Femur (tissue), 1 donor: Measurements from ENCODE around the gene FUOM.
"Not testable (repeated sequence)": the region's sequence is repeated elsewhere in the genome, so short reads cannot be mapped to it uniquely, and the experiment has no call there.

Experiments
- DNase-seq: peaks from one replicate; pipeline ENCODE4 v3.0.0-alpha.2; 2017

FUOM gene

GRCh38 chr10:133327651-133328357 lies 30.0 kb downstream of the FUOM start:
- DNase-seq = peak; percentile 20

- DNase-seq = peak; percentile 16
Measured at GRCh38 chr10:133326745-133327650, 30.8 kb downstream of the FUOM start.

- peak; percentile 17 for DNase-seq
Measured at GRCh38 chr10:133326223-133326551, 31.6 kb downstream of the FUOM start.

- DNase-seq = peak; percentile 24
Measured at GRCh38 chr10:133325440-133326222, 32.2 kb downstream of the FUOM start.

- DNase-seq = peak; percentile 28
Measured at GRCh38 chr10:133324857-133325260, 33.0 kb downstream of the FUOM start.

GRCh38 chr10:133324198-133324792 lies 33.5 kb downstream of the FUOM start:
- peak; percentile 47 for DNase-seq

- DNase-seq = not testable (repeated sequence)
Measured at GRCh38 chr10:133322064-133322709, 35.6 kb downstream of the FUOM start.

GRCh38 chr10:133320852-133321422 lies 36.9 kb downstream of the FUOM start:
- DNase-seq = not testable (repeated sequence)

- peak; percentile 49 for DNase-seq
Measured at GRCh38 chr10:133318494-133319127, 39.2 kb downstream of the FUOM start.

- DNase-seq = no peak
Measured at GRCh38 chr10:133316732-133317131, 41.1 kb downstream of the FUOM start.

- DNase-seq = no peak
Measured at GRCh38 chr10:133316266-133316665, 41.6 kb downstream of the FUOM start.

GRCh38 chr10:133315847-133316246 lies 42.0 kb downstream of the FUOM start:
- no peak for DNase-seq

GRCh38 chr10:133314911-133315310 lies 42.9 kb downstream of the FUOM start:
- no peak for DNase-seq

- DNase-seq = no peak
Measured at GRCh38 chr10:133313192-133313591, 44.6 kb downstream of the FUOM start.

- DNase-seq = no peak
Measured at GRCh38 chr10:133312769-133313145, 45.1 kb downstream of the FUOM start.

GRCh38 chr10:133312016-133312768 lies 45.6 kb downstream of the FUOM start:
- DNase-seq = no peak

- no peak for DNase-seq
Measured at GRCh38 chr10:133311570-133311969, 46.2 kb downstream of the FUOM start.

GRCh38 chr10:133310789-133311188 lies 47.0 kb downstream of the FUOM start:
- no peak for DNase-seq

- no peak for DNase-seq
Measured at GRCh38 chr10:133310399-133310755, 47.4 kb downstream of the FUOM start.

- DNase-seq = peak; percentile 37
Measured at GRCh38 chr10:133309720-133310398, 48.0 kb downstream of the FUOM start.
